ENCODE results near the gene SMARCB1.
A peak's percentile ranks its signal among the peaks of the same experiment; 100 is the strongest.

Gene SMARCB1

DNA sequence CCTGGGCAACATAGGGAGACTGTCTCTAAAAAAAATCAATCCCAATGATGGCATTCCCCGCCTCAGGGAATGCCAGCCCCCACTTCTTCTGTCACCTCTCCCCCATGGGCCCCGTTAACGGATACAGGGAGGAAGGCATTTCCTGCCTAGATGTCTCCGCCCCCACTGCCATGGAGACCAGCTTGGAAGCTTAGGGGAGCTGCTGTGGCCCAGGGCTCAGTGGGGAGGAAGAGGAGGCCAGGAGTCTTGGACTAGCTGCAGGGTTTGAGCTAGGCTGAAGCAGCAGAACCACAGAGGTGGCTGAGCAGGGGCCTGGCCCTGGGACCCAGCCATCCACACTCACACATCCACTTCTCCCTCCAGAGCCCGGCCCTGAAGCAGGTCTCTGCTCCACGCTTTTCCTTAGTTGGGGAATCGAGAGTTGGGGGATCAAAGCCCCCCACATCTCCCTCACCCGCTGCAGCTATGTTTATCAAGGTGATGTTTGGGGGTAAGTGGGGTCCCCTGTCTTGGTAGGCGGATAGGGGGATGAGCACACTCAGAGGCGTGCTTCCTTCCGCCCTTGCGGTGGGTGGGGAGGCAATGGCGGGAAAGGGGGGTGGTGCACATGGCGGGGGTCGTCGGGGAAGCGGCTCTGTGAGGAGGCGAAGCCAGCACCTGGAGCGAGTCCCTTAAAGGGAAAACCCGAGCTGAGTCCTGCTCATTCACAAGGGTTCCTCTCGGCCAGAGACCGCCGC is 23.8 kb upstream of the SMARCB1 start, which contains the start of gene C22orf15:
C22orf15 (plus strand) TSS at position 149 of the 737 bp plus-strand sequence; CDS start at position 466, 317 bp downstream.
- no peak for DNase-seq (ENCODE audit: low read depth in 3 of 3)

DNA sequence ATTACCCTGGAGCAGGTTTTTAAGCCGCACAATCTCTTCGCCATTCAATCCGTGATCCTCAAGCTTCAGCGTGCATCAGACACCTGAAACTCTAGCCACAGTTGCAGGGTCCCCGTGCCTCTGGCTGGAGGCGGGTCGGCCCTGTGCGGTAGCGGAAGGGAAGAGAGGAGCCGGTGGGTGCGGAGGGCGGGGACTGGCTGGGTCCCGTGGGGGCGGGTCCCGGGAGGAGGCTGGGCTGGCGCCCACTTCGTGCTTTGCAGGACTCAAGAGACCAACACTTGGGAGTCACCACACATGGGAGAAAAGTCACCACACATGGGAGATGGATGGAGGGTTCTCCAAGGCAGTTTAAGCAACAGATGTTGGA is 23.2 kb upstream of the SMARCB1 start:
- DNase-seq (ENCODE audit: low read depth in 3 of 3) = peak in 1 of 3 donors; percentile 54

DNA sequence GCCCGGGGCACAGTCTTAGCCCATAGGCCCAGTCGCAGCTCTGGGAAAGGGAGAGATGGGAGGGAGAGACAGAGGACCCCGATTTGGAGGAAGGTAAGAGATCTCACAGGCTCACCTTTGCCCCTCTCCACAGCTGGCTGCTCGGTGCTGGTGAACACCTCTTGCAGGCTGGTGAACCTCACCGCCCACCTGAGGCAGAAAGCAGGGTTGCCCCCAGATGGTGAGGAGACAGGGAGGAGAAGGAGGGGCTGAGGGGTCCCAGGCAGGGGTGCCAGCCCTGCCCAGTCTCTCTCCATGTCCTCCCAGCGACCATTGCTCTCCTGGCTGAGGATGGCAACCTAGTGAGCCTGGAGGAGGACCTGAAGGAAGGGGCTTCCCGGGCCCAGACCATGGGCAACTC is 22.8 kb upstream of the SMARCB1 start:
- no peak for DNase-seq (ENCODE audit: low read depth in 3 of 3)

DNA sequence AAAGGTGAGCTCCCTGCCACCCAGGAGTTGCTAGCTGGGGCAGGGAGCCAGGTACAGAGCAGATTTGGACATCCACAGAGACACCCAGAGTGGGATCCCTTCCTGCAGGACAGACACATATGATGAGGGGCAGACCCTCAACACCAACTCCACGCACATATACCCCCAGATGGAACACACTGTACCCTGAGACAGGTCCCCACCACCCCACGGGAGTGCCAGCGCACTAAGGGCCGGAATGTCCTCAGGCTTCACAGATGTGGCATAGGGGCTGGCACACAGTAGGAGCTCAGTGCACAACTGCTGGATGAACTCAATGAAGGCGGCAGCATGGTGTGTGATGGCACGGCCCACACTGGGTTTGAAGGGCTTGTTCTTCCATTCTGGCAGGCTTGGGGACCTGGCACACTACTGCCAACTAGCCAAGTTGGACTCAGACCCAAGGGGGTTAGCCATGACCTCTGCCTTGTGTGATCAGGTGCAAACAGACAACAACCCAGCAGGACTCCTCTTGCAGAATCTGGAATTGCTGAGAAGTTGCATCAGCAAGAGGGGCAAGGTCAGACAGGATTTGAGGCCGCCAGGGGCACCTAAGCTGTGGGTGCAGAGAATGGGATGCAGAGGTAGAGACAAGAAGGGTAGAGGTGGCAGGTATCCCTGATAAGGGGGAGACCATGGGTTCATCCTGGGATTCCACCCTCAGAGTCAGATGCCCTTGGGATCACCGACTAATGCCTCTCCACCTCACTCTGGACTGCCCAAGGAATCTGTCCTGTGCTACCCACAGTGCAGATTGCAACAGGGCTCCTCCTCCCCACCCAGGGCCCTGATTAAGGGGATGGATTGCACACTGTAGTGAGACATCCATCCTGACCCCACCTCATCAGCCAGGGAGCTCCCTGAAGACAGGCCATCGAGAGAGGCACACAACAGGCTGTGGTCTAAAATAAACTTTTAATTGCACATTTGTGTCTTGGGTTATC is 21.6 kb upstream of the SMARCB1 start:
- no peak for DNase-seq (ENCODE audit: low read depth in 3 of 3)

DNA sequence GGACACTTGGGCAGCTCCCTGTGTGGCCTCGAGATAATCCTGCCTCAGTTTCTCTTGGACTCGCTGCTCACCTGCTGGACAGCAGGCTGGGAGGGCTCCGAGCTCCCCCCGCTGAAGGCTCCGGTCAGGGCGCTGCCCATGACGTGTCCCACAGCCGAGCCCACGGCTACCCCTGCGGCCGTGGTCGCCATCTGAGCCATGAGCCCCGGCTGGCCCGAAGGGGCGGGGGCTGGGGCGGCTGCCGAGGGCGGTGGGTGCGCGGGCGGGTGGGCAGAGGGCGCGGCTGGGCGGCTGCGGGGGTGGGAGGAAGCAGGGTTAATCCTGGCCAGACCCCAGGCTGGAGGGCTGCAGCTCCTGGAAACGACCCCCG is 19.5 kb upstream of the SMARCB1 start:
- no peak for DNase-seq (ENCODE audit: low read depth in 3 of 3)

DNA sequence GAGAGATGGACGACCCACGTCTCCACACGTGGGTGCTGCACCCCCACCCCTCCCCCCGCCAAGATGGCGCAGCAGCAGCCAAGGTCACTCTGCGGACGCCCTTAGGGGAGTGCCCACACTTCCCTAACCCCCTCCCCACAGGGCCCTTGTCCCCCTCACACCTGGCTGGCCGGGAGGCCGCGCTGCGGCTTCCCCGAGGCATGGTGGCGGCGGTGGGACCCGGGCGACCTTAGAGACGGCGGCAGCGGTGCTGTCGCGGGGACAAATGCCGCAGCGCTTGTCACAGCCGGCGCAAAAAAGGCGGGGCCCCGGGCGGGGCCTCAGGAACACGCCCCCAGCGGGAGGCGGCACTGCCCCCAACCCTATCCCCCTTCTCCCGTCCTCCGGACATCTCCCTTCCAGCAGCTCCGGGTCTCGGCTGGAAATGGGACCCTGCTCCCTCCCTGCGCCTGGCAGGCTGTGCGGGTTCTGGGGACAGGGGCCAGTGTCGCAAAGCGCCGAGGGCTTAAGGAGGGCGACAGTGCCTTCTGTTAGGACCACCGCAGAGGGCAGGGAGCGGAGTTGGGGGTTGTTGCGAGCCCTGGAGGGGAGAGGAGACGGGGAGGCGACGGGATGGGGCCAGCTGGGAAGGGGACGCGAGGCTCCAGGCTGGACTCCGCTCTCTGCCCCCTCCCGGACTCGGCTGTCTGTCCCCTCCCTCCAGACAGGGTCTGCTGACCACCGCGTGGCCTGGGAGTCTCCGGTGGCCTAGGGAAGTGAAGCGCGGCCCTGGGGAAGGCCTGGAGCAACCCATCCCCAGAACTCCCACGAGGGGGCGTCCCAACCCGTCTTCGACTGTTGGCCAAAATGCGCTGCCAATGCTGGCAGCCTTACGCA is 18.9 kb upstream of the SMARCB1 start, which contains the start of gene CHCHD10:
CHCHD10 (minus strand) TSS at position 300 of the 876 bp plus-strand sequence; CDS start at position 202, 98 bp downstream.
- DNase-seq (ENCODE audit: low read depth in 3 of 3) = peak; percentile 56 to 76 (median 58)

DNA sequence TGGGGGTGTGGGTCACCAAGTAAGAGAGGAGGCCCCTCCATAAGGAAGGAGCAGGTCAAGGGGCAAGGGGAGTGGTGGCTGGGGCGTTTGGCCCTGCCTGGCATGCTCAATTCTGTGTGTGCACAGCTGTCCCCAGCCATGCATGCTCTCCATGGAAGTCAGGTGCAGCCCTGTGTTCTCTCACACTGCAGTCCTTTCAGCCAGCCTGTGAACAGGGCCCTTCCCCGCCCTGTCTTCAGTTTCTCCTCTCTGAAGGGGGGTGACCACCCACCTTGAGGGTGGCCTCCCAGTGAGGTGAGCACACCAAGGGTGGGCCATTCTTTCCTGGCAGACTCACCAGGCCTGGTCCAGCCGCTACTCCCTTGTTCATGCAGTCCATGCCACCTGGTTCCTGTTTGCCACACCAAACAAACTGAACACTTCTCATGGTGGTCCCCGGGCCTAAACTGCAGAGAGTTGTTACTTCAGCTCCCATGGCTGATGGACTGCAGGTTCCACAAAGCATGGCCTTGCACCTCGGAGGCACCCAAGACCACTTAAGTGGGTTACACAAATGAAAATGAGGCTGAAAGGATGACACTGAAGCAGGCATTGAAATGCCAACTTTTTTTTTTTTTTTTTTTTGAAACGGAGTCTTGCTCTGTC is 17.3 kb upstream of the SMARCB1 start:
- DNase-seq (ENCODE audit: low read depth in 3 of 3) = no peak

DNA sequence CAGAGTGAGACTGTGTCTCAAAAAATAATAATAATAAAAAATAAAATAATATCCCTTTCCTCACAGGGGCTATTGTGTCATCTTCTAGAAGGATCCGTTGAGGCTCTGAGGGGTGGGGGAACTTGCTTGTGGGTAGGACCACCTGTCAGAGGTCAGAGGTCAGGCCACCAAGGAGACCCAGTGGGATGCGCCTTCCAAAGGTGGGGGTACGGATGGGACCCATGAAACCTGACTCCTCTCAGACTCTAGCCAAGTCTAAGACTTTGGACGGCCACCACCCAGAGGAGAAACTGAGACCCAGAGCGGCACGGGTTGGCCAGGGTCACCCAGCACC is 14.5 kb upstream of the SMARCB1 start:
- DNase-seq (ENCODE audit: low read depth in 3 of 3) = no peak

DNA sequence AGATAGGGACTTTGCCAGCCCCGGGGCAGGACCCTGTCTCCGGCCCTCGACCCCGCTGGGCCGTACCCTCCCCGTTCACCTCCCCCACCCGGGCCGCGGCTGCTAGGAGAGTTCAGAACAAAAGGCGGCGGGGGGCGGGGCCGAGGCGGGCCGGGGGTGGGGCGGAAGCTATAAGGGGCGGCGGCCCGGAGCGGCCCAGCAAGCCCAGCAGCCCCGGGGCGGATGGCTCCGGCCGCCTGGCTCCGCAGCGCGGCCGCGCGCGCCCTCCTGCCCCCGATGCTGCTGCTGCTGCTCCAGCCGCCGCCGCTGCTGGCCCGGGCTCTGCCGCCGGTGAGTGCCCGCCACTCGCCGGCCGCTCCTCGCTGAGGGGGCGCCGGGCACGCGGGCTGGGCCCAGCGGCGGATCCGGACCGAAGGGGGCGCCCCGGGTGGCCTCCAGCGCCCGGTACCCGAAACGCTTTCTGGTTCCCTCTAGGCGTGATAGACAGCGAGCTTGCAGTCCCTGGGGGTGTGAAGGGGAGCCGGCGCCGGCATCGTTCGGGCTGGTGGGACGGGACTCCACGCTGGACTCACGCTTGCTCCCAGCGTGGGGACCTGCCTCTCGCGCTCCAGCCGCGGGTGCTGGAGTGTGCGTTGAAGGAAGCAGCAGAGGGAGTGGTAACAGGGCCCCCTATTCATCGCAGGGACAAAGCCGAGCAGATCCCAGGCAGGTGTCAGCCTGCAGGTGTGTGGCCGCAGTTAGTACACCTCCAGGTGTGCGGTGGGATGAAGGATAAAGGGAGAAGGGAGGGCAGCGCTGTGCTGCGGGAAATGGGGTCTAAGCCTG is 13.9 kb upstream of the SMARCB1 start, which contains the start of gene MMP11:
MMP11 (plus strand) TSS at position 201 of the 825 bp plus-strand sequence; CDS start at position 223, 22 bp downstream.
- DNase-seq (ENCODE audit: low read depth in 3 of 3) = peak in 1 of 3 donors; percentile 61

DNA sequence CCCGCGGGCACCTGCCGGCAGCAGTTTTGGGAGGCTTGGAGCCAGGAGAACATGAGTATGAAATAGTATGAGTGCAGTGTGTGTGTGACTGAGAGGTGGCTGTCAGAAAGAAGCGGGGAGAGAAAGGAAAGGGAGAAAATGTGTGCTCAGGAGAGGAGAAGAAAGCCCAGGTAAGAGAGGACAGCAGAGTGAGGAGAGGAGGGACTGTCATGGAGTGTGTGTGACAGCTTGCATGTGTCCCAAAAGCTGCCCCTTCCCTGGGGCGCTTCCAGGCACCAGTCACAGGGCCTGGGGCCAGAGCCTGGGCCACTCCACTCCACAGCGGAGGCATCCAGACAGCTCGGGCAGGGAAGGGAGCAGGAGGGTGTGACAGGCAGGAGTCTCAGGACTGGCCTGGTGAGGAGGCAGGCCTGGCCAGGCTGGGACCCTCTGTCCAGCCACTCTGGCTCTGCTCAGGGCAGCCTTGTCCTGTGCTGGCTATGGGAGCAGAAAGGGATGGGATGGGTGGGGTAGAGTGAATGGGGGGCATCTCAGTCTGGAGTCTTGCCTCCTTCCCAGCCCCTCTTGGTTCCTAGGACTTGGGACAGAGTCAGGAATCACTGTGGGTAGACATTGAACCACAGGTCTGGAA is 13.2 kb upstream of the SMARCB1 start:
- DNase-seq (ENCODE audit: low read depth in 3 of 3) = no peak

DNA sequence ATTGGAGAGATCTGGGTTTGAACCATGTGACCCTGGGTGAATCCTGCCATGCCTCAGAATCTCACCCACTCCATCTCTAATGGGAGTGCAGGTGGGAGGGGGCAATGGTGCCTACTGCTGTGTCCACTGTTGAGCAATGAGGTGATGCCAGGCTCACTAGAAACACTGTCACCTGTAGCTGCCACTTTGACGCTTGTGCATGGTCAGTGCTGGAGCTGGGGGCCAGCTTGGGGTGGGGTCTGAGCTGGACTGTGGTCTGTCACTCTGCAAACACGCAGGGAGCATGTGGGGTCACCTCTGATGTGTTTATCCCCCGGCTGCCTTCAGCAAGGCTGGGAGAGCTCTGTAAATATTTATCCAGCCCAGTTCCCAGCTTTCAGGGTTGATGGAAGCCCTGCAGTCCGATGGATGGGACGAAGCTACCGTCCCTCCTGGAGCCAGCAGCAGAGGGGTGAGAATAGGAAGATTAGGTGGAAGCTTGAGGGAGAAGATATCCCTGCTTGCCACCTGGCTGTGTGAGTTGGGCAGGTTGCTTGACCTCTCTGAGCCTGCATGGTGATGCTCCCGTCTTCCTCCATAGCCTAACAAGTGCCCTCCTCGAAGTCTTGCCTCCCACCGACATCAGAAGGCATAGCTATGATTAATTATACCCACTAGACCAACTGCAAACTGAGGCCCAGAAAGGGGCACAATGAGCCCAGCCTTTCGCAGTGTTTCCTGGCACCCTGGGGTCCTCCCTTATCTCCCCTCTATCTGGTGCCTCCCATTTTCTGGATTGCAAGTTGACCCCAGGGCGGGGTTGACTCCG is 12.4 kb upstream of the SMARCB1 start:
- DNase-seq (ENCODE audit: low read depth in 3 of 3) = no peak

DNA sequence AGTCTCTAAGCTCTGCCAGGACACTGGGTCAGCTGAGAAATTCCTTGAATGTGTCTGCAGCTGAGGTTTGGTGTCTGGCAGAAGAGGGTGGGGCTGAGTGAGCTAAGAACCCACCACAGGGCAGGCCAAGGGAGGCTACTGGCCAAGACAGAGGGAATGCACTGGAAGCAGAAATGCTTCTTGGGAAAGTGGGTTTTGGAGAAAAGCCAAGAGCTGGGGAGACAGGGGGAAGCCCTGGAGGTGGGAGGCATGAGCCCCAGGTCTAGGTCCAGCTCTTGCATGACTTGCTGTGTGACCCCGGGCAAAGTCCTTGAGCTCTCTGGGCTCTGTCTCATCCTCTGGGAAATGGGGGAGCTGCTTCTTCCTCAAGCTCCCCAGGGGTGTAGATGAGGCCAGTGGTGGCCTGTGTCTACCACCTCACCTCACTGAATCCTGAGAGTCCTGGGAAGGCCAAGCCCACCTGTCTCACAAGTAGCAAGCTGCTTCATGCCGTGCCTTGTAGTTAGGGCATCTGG is 11.8 kb upstream of the SMARCB1 start:
- no peak for DNase-seq (ENCODE audit: low read depth in 3 of 3)

DNA sequence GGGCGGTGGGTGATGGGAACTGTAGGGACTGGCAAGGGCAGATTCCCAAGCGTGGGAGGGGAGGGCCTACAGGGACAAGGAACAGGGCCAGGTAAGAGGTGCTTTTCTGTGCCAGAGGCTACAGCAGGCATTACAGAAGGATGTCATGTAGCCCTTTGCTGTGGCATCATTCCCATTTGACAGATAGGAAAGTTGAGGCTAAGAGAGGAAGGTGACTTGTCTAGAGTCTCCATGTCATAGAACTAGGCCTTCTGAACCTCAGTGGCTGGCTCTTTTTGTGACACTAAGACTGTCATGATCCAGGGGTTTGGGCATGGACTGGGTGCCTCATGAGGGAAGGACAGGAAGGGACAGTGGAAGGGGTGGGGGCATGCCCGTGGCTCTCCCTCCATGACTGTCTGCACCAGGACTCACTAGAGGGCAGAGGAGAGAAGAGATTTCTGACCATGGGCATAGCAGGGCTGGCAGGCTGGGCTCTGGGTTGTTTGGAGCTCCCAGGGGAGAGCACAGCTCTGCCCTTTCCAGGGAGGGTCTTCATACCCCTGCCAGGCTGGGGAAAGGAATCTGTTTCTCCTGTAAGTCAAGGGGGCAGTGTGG is 10.9 kb upstream of the SMARCB1 start:
- DNase-seq (ENCODE audit: low read depth in 3 of 3) = no peak

DNA sequence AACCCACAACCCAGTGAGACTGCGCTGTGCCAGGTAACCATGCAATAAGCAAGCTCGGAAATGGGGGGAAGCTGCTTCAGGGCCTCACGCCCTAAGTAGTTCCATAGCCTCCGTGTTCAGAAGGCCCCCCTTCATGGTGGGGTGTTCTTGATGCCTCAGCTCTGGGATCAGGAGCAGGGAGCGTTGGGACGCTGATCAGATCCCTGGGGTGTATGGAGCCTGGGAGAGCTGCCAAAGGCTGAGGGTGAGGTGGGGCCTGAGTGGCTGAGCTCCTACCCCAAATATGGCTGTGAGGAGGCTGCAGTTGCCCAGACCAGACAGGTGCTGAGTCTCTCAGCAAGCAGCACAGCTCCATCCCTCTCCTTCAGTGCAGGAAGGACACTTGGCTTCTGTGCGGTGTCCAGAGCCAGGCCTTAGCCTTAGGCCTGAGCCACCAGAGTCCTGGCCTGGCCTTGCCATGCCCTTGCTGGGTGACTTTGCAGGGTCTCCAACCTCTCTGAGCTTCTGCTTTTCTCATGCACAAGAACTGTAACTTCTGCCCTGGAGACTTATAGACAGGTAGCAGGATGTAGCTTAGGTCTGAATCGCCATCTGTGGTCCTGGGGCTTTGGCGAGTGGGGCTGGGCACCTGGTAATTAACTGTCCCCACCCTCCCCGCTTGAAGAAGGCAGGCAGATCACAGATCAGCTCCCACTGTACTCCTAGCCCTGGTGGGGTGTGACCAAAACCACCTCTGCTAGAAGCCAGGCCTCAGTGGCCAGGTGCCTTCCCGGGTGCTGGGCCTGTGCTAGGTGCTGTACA is 8.8 kb upstream of the SMARCB1 start:
- DNase-seq (ENCODE audit: low read depth in 3 of 3) = no peak

DNA sequence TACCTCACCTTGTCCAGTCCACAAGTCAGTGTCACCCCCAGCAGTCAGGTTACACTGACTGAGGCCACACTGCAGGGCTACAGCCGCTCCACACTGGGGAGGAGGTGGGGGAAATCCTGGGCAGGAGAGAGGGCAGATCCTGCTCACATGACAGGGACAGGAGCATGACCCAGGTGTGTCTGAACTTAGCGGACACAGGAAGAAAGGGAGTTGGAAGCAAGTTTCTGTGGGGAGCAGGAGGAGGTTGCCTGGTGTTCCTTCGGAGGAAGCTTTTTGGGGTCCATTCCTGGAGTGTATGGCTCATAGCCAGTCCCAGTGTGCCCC is 8.2 kb upstream of the SMARCB1 start:
- no peak for DNase-seq (ENCODE audit: low read depth in 3 of 3)

DNA sequence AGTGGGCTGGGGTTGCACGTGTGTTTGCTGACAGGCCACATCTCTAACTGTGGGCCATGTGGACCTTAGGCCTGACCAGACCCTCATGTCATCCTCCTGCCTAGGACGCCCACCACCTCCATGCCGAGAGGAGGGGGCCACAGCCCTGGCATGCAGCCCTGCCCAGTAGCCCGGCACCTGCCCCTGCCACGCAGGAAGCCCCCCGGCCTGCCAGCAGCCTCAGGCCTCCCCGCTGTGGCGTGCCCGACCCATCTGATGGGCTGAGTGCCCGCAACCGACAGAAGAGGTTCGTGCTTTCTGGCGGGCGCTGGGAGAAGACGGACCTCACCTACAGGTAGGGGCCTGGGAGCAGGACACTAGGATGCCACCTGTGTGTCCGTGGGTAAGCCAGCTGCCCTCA is 7.7 kb upstream of the SMARCB1 start:
- DNase-seq (ENCODE audit: low read depth in 3 of 3) = no peak

DNA sequence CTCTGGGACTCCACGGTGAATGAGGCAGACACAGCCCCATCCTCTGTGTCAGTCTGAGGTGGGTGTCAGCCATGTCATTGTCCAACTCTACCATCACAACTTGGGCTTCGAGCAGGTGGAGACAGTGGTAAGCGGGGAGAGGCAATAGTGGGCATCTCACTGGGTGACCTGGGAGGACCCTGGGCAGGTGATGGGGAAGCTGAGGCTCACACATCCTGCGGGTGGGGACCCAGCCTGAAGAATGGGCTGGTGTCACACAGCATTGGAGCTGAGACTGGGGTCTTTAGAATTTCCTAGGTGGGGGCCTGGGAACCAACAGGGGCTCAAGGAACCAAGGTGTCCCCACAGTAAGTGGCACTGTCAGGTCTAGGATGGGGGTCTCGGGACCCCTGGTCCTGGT is 7.0 kb upstream of the SMARCB1 start:
- no peak for DNase-seq (ENCODE audit: low read depth in 3 of 3)

Data from stimulated activated CD4-positive, alpha-beta T cell treated with anti-CD3 and anti-CD28 coated beads, TNF-alpha, amount 100 ng/mL, for 48 hours (primary cell).